GM21619 (cell line): ENCODE results near the gene PARP1.
"Not testable (repeated sequence)": the region's sequence is repeated elsewhere in the genome, so short reads cannot be mapped to it uniquely, and the experiment has no call there.

ENCODE experiments used
- ATAC-seq: cut with Tn5 transposase; IDR thresholded peaks from one replicate; pipeline ENCODE4 v1.9.1; 2021; ENCODE audit not compliant: unreplicated experiment

PARP1 gene

DNA sequence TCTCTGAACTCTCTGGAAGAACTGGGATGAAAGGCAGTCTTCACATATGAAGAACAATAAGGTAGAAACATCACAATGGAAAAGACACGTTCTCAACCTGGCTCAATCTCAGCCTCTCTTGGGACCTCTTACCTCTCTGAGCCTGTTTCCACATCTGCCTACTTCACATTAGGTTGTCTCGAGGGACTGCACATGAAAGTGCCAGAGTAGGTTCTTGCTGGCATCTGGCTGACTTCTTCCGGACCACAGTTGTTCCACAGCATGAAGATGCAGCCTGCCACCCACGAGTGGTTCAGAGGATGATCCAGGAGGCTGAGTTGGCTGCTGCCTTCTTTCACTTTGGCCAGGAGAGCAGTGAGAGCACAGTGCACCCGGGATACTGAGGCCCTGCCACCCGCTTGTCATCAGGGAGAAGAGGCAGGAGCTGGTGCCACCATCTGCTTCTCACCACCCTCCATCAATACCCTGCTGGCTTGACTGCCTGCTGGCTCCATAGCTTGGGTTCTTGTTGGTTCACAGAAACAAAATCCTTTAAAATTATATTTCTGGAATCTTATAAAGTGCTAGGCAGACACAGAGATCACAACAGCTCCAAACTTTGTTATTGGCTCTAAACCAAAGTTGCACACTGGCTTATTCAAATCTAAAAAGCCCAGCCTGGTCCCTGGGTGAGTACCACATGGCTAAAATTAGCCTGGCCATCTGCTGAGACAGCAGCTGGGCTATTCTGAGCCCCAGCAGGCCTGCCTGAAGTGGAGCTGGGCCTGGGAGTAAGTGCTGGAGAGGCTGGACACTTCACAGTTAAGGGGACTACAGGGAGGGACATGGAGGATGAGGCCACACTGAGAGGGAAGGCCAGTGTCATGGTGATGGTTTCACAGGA is 52.0 kb downstream of the PARP1 start:
- ATAC-seq = peak; percentile 37

- ATAC-seq = no peak
Measured at GRCh38 chr1:226355016-226355415, 52.9 kb downstream of the PARP1 start.

GRCh38 chr1:226353698-226354525 is 54.0 kb downstream of the PARP1 start:
- no peak for ATAC-seq

- no peak for ATAC-seq
Measured at GRCh38 chr1:226351709-226352108, 56.2 kb downstream of the PARP1 start.

DNA sequence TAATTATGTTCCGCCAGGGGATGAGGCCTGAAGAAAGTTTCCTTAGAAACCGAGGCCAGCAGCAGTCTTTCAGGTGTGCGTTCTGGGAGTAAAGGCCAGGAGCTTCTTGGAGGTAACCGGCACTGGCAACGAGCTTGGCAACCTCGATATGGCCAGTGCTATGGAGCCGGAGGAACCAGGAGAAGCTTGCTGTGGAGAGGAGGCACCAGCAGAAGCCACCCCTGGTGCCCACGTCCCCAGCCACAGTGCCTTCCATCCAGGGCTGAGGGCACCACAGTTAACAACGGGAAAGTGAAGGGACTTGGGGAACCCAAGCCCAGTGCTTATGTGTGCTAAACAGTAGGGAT is 57.4 kb downstream of the PARP1 start:
- ATAC-seq = no peak

DNA sequence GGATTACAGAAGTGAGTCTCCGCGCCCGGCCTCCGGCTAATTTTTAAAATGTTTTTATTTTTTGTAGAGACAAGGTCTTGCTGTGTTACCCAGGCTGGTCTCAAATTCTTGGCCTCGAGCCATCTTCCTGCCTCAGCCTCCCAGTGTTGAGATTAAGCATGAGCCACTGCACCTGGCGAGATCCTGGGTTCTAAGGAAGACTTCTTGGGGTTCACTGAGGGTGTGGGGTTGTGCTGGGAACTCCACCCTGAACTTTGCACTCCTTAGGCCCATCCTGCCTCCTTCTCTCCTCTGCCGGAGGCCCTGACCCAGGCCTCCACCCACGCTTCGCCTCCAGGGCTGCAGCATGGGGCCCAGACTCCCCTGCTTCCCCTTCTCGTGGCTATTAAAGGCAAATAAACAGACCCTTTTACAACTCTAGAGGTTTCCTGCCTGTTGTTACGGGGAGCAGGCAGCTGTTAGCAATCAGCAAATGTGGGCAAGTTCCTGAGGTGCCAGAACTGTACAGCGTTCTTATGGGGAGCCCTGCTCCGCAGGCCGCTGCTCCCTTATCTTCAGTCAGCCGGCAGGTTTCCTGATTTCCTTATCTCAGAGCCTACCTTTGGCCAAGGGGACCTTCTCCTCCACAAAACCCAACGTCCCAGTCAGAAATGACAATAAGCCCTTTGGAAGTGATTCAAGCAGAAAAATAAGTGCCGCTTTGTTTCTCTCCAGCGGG is 57.9 kb downstream of the PARP1 start:
- ATAC-seq = no peak

DNA sequence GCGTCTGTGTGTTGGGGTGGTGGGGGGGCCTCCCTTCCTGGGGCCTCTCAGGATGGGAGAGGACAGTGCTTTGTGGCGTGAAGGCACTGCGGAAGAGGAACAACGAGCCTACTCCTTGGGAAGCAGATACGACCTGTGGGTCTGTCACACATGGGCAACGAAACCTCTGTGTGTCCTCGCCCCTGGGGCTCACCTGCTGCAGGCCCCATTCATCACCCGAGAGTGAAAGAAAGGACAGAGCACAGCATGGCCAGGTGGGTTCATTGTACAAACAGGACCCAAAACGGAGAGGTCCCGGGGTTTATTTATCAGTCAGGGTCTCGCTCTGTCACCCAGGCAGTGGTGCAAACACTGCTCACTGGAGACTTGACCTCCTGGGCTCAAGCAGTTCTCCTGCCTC is 58.8 kb downstream of the PARP1 start:
- ATAC-seq = no peak

DNA sequence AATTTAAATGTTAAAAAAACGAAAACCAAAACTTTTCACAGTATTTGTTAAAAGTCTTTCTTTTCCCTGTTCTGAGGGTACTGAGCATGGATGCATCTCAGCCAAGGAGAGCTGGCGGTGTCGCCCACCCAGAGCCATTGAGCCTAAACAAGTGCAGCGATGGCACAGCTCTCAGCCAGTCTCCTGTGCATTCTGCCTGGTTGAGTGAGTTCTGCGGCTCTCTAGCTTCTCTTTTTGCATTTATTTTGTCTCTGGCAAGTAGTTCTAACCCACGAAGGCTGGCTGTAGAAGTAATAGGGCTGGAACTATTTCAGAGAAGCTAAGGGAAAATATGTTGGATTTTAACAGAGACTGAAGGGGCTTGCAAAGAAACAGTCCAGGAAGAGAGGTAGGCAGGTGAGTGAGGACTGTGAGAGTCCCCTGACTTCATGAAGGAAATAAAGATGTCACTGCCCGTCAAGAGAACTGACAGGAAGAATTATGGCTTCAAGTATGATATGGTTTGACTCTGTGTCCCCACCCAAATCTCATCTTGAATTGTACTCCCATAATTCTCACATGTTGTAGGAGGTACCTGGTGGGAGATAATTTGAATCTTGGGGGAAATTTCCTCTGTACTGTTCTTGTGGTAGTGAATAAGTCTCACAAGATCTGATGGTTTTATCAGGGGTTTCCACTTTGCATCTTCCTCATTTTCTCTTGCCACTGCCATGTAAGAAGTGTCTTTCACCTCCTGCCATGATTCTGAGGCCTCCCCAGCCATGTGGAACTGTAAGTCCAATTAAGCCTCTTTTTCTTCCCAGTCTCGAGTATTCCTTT is 63.2 kb downstream of the PARP1 start:
- ATAC-seq = no peak

DNA sequence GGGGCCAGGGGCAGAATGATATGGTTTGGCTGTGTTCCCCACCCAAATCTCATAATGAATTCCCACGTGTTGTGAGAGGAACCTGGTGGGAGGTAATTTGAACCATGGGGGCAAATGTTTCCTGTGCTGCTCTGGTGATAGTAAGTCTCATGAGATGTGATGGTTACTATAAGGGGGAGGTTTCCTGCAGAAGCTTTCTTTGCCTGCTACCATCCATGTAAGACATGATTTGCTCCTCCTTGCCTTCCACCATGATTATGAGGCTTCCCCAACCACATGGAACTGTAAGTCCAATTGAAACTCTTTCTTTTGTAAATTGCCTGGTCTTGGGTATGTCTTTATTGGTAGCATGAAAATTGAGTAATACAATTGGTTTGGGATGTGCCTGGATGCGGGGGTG is 65.2 kb downstream of the PARP1 start:
- ATAC-seq = no peak

GRCh38 chr1:226340111-226340510 is 67.8 kb downstream of the PARP1 start:
- ATAC-seq = not testable (repeated sequence)

DNA sequence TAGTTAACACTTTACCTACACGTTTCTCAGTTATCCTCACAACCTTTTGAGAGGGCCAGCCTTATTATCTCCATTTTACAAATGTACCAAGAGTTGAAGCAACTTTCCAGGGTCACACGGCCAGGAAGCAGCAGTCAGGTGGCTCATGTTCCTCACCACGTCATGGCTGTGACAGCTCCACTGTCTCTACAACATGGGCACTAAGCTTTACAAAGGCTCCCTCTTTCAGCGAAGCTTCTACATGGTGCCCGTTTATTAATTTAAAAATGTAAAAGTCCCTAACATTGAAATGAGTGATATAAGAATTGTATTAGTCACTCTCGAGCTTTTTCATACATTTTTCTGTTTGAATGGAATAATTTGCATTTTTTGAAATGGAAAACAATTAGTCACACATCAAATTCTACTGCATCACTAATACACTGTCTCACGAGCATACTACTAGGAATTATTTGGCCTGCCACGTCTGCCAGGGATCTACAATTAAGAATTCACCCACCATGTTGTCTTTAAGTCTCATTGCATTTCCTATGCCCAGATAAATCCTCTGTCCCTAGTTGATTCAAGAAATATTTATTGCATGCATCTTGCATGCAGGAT is 70.5 kb downstream of the PARP1 start:
- no peak for ATAC-seq

DNA sequence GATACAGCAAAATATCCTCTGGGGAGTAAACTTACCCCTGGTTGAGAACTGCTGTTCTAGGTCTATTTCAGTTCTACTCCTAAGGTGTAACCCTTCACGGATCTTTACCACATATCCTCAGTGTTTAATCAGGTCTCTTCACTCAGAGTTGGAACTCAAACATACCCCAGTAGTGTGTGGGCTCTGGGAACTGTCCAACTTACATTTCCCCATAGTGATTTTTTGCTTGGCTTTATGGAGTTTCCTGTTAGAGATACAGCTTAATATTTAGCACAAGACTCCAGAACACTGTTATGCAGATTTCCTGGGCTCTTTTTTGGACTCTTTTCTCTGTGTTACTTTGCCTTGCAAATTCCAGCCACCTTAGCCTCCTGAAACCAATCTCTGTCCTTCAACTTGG is 72.2 kb downstream of the PARP1 start:
- ATAC-seq = no peak

GRCh38 chr1:226332947-226333346 is 74.9 kb downstream of the PARP1 start:
- ATAC-seq = no peak

GRCh38 chr1:226329237-226329636 is 78.7 kb downstream of the PARP1 start:
- no peak for ATAC-seq

DNA sequence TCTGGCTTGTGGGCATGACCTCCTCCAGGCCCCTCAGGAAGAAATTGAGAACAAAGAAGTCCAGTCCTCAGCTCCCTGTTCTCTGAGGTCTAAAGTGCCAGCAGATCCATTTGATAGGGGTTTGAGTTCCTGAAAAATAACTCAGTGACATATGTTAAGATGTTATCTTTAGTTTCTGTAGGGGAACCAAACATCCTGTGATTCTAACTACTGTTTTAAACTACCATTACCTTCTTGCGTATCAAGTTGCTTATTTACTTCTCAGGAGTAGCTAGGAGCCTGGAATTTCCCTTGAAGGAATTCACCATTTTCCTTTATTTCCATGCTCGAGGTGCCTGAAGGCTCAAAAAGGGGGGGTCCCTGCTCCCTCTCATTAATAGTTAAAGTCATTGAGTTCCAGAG is 80.1 kb downstream of the PARP1 start:
- no peak for ATAC-seq

- no peak for ATAC-seq
Measured at GRCh38 chr1:226325178-226325577, 82.7 kb downstream of the PARP1 start.

GRCh38 chr1:226324479-226324878 is 83.4 kb downstream of the PARP1 start:
- no peak for ATAC-seq

- ATAC-seq = no peak
Measured at GRCh38 chr1:226322986-226323385, 84.9 kb downstream of the PARP1 start.

- no peak for ATAC-seq
Measured at GRCh38 chr1:226320930-226321329, 87.0 kb downstream of the PARP1 start.

DNA sequence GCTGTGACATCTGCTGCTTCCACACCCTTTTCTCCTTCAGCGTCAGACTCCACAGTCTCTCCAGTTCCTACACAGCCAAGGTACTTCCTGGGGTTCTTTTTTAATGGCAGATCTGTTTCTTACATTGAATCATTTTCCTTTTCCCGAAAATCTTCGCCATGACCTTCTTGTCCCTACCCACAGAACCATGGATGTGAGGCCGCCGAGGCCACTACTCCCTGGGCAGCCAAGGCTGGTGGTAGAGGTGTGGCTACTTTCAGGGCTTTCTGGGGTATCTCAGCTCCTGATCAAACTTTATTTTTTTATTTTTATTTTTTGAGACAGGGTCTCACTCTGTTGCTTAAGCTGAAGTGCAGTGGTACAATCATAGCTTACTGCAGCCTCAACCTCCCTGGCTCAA is 89.4 kb downstream of the PARP1 start:
- no peak for ATAC-seq
